ENCODE results near the gene EFNA4.
"Not testable (repeated sequence)": the region's sequence is repeated elsewhere in the genome, so short reads cannot be mapped to it uniquely, and the experiment has no call there.

Gene EFNA4

GRCh38 chr1:155116113-155116764 lies 52.7 kb downstream of the EFNA4 start:
- no peak for DNase-seq (ENCODE audit: low spot score)
- no peak for FAIRE-seq

- FAIRE-seq, result no peak
- DNase-seq (ENCODE audit: low spot score), result no peak
These were observed 54.1 kb downstream of the EFNA4 start for GRCh38 chr1:155117610-155118009.

- FAIRE-seq; DNase-seq (ENCODE audit: low spot score): not testable (repeated sequence)
These were observed 54.5 kb downstream of the EFNA4 start for GRCh38 chr1:155118090-155118489.
